Left cardiac atrium (tissue), 4 donors: ENCODE measurements around the gene CRLF1. TPM values are rescaled to one million over a fixed set of nuclear protein-coding genes. Genes with fewer than 3 reads are reported as not detected.

ENCODE experiments used
- ATAC-seq, 2 donors: fragments of 200-7000 bp; cut with Tn5 transposase; one replicate each; pipeline ENCODE4 v1.9.1; 2020; ENCODE audit warnings: mild to moderate bottlenecking in 2 of 2, moderate library complexity in 2 of 2
- DNase-seq: peaks from one replicate; pipeline ENCODE4 v3.0.0-alpha.2; 2020
- intact Hi-C, 2 donors: fragments of 100-400 bp; cut with DNase I; formaldehyde crosslinking; loops; one replicate each; pipeline versions ENCODE4 v1.14.1 to v1.15.1; 2022 to 2023
- long read RNA-seq: library from polyadenylated mRNA; unstranded; transcript quantifications from one replicate; pipeline ENCODE4 v2.0.0, GENCODE V29; 2021
- total RNA-seq, 2 donors: library from RNA; stranded (reverse); fragmentation: NEBNext Ultra II Directional; extraction: Animal tissue kit (Norgen Biotek cat#: 25700); gene quantifications; one replicate each; pipeline ENCODE4 v1.2.1, GENCODE V29; 2021
- donor health status: DM: no; HTN: yes; CAD: no.
- donor health status: DM: no; HTN: yes; CAD: no; lungs with severe emphysema.
- donor health status: DM: yes; HTN: yes; CAD: no.
- donor health status: Dilated cardiomyopathy.

The CRLF1 gene, protein sequence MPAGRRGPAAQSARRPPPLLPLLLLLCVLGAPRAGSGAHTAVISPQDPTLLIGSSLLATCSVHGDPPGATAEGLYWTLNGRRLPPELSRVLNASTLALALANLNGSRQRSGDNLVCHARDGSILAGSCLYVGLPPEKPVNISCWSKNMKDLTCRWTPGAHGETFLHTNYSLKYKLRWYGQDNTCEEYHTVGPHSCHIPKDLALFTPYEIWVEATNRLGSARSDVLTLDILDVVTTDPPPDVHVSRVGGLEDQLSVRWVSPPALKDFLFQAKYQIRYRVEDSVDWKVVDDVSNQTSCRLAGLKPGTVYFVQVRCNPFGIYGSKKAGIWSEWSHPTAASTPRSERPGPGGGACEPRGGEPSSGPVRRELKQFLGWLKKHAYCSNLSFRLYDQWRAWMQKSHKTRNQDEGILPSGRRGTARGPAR
- total RNA-seq: 10 to 100 TPM; 26.8 to 66.7 TPM
- long read RNA-seq, partial matches to known transcripts: 2 of 13 reads
- long read RNA-seq, other reads (novel, unspliced or antisense): 11 of 13 reads

DNA sequence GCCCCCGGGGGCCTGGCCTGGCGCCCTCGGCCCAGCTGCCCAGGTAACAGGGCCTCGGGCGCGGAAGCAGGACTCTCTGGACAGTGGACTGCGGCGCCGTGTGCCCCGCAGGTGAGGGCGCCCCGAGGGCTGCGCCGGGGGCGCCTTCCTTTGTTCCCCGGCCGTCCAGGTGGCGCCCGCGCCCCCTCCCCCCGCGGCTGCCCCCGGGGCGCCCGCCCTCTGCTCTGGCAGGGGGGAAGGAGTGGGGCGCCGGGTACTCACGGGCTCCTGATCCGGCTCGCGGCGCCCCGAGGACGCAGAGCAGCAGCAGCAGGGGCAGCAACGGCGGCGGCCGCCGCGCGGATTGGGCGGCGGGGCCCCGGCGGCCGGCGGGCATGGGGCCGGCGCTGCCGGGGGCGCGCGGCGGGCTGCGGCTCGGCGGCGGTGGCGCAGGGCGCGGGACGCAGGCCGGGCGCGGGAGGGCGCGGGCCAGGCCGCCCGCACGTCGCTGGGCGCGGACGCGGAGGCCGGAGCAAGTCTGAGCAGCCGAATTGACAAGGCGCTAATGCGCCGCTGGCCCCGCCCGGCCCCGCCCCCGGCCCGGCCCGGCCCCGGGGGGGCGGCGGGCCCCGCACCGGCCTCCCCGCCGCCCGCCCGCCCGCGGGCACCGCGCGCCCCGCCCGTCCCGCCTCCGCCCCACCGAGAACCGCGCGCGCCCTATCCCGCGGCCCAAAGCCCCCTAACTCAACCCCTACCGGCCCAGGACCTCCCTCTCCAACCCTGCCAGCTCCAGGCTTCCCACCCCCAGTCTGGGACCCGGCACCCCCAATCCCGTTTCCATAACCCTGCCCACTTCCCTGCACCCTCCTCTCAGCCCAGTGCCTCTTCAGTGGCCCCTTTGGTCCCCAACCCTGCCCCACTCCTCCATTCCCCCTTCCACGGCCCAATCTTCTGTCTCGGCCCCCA lies at the start of gene CRLF1:
TSS of gene CRLF1 (minus strand) at position 519 of the 945 bp plus-strand sequence. CDS start at position 376, 143 bp downstream.
- DNase-seq: no peak
- peak in 1 of 2 donors; percentile 3 for ATAC-seq
- intact Hi-C loops: no loop called here

DNA sequence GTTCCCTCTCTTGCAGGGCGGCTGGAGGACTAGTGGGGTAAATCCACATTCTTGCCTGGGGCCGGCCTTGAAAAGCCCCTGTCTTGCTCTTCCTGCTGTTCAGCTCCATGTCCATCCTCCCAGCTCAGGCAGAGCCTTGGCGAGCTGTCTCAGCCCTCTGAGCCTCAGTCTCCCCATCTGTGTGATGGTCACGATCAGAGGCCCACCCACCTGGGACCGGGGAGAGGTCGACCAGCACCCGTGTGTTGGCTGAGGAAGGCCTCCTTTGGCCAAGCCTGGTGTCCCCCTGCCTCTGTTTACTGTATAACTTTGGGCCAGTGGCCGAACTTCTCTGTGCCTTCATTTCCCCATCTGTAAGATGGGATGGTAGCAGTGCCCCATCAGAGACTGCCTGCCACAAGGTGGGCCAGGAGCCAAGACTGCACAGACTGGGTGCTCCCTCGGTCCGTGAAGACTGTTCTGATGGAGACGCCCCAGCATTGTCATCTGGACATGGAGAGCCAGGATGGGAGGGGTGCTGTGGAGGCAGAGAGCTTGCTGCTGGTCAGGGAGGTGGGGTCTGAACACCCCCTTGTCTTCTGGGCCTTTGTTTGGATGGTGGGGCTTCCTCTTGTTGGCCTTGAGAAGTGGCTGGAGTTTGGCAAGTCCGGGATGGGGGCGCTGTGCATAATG lies 48.7 kb upstream of the CRLF1 start:
- no peak for DNase-seq
- intact Hi-C loops: no loop called here
- ATAC-seq: no peak

DNA sequence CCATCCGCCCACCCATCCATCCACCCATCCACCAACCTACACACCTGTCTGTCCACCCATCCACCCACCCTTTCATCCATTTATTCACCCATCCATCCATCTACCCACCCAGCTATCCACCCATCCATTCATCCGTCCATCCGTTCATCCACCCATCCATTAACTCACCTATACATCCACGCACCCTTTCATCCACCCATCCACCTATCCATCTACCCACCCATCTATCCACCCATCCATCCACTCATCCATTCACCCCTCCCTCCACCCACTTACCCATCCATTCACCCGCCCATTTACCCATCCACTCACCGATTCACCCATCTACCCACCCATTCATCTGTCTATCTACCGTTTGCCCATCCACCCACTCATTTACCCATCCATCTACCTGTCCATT lies 47.9 kb upstream of the CRLF1 start:
- ATAC-seq (no peak), DNase-seq (no peak)
- intact Hi-C loops: no loop called here

DNA sequence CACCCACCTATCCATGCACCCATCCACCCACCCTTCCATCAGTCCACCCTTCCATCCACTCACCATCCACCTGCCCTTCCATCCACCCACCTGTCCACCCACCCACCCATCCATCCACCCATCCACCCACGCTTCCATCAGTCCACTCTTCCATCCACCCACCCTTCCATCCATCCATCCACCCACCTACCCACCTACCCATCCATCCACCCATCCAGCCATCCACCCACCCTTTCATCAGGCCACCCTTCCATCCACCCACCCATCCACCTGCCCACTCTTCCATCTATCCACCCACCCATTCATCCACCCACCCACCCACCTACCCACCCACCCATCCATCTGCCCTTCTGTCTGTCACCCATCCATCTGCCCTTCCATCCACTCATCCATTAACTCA lies 47.3 kb upstream of the CRLF1 start:
- DNase-seq: no peak
- ATAC-seq: no peak
- intact Hi-C loops: no loop called here

DNA sequence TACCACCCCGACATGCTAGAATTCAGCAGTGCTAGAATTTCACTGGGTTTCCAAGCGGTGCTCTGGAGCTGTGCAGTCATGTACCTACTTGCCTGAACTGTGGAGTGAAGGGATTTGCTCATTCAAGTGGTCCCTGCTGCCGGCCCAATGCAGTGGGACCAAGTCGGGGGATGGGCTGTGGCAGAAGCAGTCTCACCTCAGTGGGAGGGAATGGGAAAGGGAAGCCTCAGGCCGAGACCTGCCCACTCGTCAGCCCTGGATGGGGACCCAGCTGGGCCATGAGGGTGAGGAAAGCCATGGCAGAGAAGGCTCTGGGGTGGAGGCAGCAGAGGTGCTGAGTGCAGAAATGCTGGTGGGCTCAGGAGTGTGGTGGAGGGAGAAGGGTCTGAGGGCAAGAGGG lies 45.1 kb upstream of the CRLF1 start:
- intact Hi-C loops: no loop called here
- no peak for DNase-seq
- ATAC-seq: no peak

DNA sequence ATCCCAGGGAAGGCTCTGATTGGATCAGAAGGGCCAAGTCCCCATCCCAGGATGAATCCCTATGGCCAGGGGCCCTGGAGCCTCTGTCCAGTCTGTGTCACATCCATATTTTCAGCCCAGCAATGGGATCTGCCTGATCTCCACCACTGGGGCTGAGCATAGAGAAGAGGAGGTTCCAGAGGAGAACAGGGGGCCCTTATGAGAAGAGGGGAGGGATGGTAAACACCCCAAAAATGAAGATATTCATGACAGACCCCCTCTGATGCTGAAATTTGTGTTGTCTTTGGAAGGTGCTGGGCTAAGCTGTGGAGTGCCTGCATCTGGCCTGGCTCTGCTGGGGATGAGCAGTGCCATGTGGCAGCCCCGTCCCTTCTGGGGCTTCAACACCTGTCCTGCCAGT lies 44.7 kb upstream of the CRLF1 start:
- ATAC-seq: no peak
- DNase-seq: no peak
- intact Hi-C loops: no loop called here

DNA sequence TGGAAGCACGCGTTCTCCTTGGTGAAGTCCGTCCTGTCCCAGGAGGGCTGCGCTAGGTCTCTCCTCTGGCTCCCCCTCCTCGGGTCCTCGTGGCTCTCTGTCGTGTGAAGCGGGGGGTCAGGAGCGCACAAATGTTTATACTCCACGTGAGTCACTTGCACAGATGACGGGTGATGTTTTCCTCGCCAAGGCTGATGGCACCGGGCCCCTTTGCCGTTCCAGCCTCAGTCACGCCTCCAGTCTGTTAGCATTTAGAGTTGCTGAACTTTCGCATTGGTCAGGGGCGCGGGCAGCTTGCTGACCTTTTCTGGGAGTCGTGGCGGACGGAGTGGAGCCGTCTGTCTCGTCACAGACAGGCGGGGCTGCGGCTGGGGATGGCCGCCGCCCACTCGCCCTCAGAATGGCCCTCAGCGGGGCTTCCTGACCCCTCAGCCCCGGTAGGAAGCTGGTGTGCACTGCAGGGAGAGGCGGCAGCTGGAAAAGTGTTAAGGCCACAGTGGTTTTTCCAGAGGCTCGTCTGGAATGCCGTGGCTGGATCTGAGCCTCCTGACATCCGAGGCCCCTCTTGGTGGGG lies 44.0 kb upstream of the CRLF1 start:
- DNase-seq (peak; percentile 90), ATAC-seq (peak; percentile 62 to 74)
- intact Hi-C loops: no loop called here

DNA sequence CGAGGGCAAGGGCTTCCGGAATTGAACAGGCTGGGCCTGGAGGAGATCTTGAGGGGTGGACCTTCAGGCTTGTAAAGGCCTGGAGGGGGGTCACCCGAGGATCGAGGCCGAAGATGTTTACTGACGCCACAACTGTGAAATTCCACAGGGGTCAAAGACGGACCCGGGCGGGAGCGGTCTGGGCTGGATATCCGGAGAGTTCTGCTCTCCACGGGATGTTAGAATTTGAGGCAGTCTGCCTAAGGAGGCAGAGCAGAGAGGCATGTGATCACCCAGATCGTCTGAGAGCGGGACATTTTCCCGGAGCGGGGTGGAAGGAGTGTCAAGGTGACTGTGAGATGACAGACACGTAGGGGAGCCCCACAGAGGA lies 43.4 kb upstream of the CRLF1 start:
- intact Hi-C loops: no loop called here
- ATAC-seq: peak; percentile 58 to 74
- DNase-seq: peak; percentile 63

DNA sequence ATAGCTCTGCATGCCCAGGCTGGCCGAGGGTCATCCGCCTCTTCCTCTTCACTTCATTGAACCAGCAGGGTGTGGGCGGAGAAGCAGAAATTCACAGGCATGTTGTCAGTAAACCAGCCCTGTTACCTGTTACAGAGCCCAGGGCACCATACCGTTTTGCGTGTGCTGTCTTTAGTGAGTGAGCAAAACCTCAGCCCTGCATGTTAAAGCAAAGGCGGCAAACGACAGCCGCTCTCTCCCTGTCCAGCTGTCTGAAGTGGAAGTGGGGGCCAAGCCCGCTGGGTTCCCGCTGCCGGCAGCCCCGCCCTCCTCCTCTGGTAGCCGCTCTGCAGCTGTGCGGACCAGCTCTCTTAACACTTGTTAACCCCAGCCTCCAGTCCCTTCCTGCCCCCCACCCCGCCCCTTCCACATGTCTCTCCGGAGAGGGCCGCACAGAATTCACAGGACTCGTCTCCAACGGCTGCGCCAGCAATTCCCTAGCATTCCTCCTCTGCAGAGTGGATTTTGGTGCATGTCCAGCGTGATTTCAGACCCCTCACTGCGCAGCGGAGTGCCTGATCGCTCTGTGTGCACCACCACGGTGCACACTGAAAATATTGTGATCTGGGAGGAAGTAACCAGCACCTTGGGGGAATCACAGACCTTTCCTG lies 42.9 kb upstream of the CRLF1 start:
- peak; percentile 79 for DNase-seq
- intact Hi-C loops: no loop called here

DNA sequence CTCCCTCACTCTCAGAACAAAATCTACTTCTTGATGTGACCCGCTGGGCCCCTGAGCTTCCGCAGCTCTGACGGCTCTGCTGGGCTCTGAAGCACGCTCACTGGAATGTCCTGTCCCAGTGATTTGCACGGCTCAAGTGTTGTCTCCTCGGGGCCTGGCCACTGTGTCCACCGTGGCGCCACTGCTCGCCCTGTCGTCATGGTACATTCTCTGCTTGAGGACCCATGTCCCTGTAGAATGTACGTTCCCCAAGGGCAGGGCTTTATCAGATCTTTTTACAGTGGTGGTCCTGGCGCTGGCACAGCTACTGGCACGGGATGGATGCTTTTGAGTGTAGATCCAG lies 42.3 kb upstream of the CRLF1 start:
- ATAC-seq: peak; percentile 12 to 25
- intact Hi-C loops: no loop called here
- peak; percentile 59 for DNase-seq

More for the DNA sequence above, 42.9 kb upstream of the CRLF1 start:
- ATAC-seq: peak; percentile 56 to 74

DNA sequence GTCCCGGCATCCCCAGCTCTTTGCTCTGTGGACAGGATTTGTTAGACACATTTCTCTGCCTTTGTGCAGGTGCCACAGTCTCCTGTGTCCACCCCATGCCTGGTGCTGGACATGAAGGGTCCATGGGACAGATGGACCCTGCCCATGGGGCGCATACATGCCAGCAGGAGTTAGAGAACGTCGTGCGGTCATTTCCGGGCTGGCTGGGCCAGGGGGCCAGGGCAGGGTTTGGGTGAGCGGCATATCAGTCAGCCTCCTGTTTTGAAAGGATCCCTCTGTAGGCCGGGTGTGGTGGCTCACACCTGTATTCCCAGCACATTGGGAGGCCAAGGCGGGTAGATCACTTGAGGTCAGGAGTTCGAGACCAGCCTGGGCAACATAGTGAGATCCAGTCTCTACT lies 41.2 kb upstream of the CRLF1 start:
- ATAC-seq (no peak), DNase-seq (no peak)
- intact Hi-C loops: no loop called here

DNA sequence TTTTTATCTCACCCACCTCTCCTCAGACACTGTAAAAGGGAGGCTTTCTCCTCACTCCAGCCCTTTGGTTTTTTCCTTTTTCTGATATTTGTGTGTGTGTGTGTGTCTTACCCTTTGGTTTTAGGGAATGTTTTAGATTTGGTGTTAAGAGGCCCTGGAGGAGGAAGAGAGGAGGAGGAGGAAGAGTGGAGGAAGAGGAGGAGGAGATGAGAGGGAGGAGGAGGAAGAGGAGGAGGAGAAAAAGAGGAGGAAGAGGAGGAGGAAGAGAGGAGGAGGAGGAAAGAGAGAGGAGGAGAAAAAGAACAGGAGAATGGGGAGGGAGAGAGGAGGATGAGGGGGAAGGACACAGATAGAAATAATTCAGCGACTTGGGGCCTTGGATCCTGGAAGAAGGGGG lies 40.8 kb upstream of the CRLF1 start:
- DNase-seq (no peak), ATAC-seq (no peak)
- intact Hi-C loops: no loop called here

DNA sequence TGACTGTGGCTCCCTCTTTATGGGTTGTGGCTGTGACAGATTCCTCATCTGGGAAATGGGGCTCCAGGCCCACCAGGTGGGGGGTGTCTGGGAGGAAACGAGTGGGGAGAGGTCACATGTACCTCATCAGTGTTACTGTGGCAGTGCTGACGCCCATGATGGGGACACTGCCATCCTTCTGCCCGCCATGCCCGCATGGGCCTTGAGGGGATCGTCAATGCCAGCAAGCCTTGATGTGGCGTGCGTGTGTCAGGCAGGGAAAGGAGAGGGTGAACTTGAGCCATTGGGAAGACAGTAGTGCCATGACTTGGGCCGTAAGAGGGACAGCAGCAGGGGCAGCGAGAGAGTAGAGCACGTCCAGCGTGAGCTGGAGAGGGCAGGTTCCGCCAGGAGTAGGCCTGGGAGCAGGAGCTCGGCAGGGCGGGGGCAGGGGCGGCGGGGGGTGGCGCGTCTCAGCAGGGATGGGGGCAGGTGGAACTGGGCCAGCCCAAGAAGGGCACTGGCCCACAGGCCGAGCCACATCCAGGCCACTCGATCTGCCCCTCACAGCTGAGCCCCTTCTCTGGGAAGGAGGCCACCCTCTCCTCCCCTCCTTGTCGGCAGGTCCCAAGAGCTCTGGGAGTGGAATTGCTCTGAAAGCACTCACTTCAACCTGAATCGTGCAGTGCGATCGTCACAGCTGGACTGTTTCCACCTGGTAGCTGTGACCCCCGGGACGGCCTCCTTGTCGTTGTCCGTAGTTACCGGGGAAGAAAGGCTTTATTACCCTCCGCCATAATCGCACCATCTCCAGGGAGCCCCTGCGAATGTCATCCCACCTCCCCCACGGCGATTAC lies 40.2 kb upstream of the CRLF1 start:
- ATAC-seq (no peak), DNase-seq (no peak)
- intact Hi-C loops: no loop called here

DNA sequence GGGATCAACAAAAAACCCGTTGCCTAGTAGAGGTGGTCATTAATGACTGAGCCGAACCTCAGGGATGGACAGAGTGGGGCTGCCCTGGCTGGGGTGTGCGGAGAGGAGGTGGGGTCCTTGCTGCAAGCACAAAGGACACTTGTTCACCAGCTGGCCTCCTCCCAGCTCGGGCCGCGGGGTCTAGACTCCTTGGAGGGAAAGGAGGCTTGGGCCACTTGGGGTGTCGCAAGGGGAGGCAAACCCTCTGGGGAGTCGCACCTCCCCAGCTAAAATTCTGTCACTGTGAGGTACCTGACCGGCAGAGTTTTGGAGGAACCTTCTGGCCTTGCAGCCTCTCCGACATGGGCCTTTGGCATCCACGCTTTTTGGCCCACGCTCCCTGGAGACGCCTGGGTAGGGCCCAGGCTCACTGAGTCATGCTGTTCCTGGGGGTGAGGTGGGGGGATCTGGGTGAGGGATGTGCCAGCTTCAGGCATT lies 38.5 kb upstream of the CRLF1 start:
- ATAC-seq (peak in 1 of 2 donors; percentile 18), DNase-seq (peak; percentile 47)
- intact Hi-C loops: no loop called here

DNA sequence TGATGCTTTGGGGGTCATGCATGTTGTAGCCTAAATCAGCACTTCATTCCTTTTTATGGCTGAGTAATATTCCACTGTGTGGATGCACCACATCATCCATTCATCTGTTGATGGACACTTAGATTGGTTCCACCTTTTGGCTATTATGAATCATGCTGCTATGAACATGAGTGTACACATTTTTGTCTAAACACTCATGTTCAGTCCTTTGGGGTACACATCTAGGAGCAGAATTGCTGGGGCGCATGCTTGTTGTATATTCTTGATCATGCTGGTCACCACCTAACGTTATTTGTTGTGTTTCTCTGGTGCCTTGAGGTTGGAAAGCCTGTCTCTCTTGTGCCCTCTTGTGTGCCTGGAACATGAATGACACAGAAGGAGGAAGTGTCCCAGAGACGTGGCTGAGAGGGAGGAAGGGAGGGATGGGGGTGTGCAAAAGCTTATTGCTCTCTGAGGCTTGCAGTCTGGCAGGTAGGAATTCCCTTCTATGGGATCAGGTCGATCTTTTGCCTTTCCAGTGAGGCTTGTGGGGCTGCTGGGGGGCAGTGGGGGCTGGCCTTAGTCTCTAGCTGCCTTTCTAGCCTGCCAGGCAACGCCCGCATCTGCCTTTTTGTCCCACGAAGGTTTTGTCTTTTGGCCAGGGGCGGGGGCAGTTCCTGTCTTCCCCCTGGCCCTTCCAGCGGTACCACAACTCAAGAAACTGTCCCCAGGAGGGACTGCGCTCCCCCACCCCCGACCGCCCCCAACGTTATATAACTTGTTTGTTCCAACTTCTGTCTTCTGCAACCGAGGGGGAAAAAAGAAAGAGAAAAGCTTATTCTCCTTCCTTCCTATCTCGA lies 37.8 kb upstream of the CRLF1 start:
- DNase-seq: peak; percentile 24

DNA sequence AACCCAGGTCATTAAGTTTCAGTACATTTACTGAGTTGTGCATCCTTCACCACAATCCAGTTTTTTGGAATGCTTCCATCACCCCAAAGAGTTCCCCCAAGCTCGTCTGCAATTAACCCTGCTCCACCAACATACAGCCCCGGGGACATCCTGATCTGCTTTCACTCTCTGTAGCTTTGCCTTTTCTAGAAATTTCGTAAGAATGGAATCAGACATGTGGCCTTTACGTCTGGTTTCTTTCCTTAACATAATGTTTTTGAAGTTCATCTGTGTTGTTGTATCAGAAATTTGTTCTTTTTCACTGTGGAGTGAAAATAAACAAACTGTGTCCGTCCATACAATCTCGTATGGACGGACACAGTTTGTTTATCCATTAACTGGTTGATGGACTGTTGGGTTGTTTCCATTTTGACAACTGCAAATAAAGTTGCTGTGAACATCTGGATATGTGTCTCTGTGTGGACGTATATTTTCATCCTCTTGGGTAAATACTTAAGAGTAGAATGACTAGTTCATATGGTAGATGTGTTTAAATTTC lies 33.2 kb upstream of the CRLF1 start:
- intact Hi-C loops: no loop called here
- DNase-seq (no peak), ATAC-seq (no peak)

More for the DNA sequence above, 37.8 kb upstream of the CRLF1 start:
- intact Hi-C loops: no loop called here
- peak; percentile 15 to 39 for ATAC-seq
